GM18858 (cell line): ENCODE measurements around the gene ZNF565.
"Not testable (repeated sequence)": the region's sequence is repeated elsewhere in the genome, so short reads cannot be mapped to it uniquely, and the experiment has no call there.

ENCODE experiments used
- ATAC-seq: cut with Tn5 transposase; IDR thresholded peaks from one replicate; pipeline ENCODE4 v1.9.1; 2021; ENCODE audit not compliant: unreplicated experiment

ZNF565 gene

GRCh38 chr19:36152019-36152351 lies 62.5 kb downstream of the ZNF565 start:
- no peak for ATAC-seq

- ATAC-seq = no peak
Measured at GRCh38 chr19:36151144-36152018, 63.1 kb downstream of the ZNF565 start.

- no peak for ATAC-seq
Measured at GRCh38 chr19:36150586-36150985, 63.9 kb downstream of the ZNF565 start.

GRCh38 chr19:36149673-36150406 lies 64.6 kb downstream of the ZNF565 start:
- ATAC-seq = no peak

- ATAC-seq = no peak
Measured at GRCh38 chr19:36144624-36145023, 69.8 kb downstream of the ZNF565 start.

- ATAC-seq = no peak
Measured at GRCh38 chr19:36142496-36142895, 72.0 kb downstream of the ZNF565 start.

- ATAC-seq = no peak
Measured at GRCh38 chr19:36142046-36142445, 72.4 kb downstream of the ZNF565 start.

- no peak for ATAC-seq
Measured at GRCh38 chr19:36141039-36141927, 73.2 kb downstream of the ZNF565 start.

GRCh38 chr19:36140304-36141038 lies 74.0 kb downstream of the ZNF565 start:
- ATAC-seq = no peak

GRCh38 chr19:36139473-36140303 lies 74.8 kb downstream of the ZNF565 start, which contains the start of gene CAPNS1:
Gene CAPNS1, plus strand, starts transcription at chr19:36140066. Its CDS starts 946 bp downstream, at chr19:36141012.
- peak; percentile 69 for ATAC-seq

GRCh38 chr19:36139120-36139472 lies 75.4 kb downstream of the ZNF565 start:
- ATAC-seq = no peak

- ATAC-seq = no peak
Measured at GRCh38 chr19:36136964-36137686, 77.3 kb downstream of the ZNF565 start.

- not testable (repeated sequence) for ATAC-seq
Measured at GRCh38 chr19:36134867-36135266, 79.6 kb downstream of the ZNF565 start.
